Measurements from ENCODE around the gene PRM2. TPM values are rescaled to one million over a fixed set of nuclear protein-coding genes. Genes with fewer than 3 reads are reported as not detected.

Gene PRM2
- total and polyA plus RNA-seq, 2 experiments from 2014 or later, result not detected

DNA sequence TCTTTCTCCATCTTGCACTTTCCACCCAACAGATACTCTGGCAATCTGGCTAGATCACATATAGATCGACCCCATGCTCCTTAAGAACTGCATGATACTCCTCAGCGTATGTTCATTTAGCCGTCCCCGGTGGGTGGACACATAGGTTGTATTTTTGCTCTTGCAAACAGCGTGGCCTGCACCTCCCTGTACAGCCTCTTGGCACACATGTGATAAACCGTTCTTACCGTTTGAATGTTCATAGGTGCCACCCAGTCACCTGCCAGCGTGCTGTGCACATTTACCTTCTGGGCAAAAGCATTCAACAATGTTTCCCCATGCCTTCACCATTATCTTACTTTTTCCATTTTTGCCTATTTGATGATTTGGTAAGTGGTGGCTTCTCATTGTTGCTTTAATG lies 13.4 kb downstream of the PRM2 start:
- H3K27ac ChIP-seq, result no peak overlapping the region
- H3K4me2 ChIP-seq (ENCODE audit: unreplicated experiment), result no peak overlapping the region
- no peaks in the 10 kb centered on the region for H3F3A ChIP-seq (ENCODE audit: insufficient read depth)
- H3K27me3 ChIP-seq (replicated peaks; ENCODE audit: insufficient read depth), result no peaks in the 10 kb centered on the region
- H3K79me2 ChIP-seq (ENCODE audit: insufficient read depth), result no peaks in the 10 kb centered on the region
- no peak for DNase-seq
- in situ Hi-C loops (cut with MboI), result no loop called here
- WGBS, 2 experiments (ENCODE audit: low coverage in 1 of 2, low lambda C conversion rate in 2 of 2, missing lambda C conversion rate in 2 of 2), result 81 to 83% methylated on average over 8 of the region's 8 CpGs
- H3K9me2 ChIP-seq (ENCODE audit: insufficient read depth), result no peaks in the 10 kb centered on the region
- H3K36me3 ChIP-seq (ENCODE audit: low read depth), result no peaks in the 10 kb centered on the region
- H3K4me1 ChIP-seq (ENCODE audit: insufficient read depth), result peaks cover 6% of the 10 kb centered on the region; the same call in 1 of the 2 replicates
- H2AFZ ChIP-seq, result no peak overlapping the region
- no peak overlapping the region for H3K9ac ChIP-seq
- TF ChIP-seq EZH2 (IDR thresholded peaks at IDR 0.05; ENCODE audit: insufficient read depth, poor library complexity, severe bottlenecking) (no peak), EZH2phosphoT487 (IDR thresholded peaks at IDR 0.05; ENCODE audit: insufficient read depth, low read depth) (no peak)
- H3K9me3 ChIP-seq (ENCODE audit: low read depth), result no peaks in the 10 kb centered on the region
- H3K4me3 ChIP-seq, result no peak overlapping the region
- H4K20me1 ChIP-seq (ENCODE audit: insufficient read depth), result no peaks in the 10 kb centered on the region

DNA sequence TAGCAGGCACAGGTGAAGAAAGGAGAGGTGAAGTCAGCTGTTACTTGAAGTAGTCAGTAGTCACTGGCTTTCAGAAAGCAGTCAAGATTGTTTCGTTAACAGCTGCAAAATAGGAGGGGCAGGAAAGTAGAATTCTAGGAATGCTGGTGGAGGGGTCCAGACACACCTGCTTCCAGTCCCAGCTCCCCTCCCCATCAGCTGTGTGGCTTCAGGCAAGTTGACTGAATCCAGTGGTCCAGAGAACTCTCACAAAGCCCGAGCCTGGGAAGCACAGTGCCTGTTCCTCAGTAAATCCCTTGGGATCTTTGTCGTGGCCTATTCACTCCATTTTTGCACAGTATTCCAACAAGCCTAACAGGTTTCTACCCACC lies 15.7 kb downstream of the PRM2 start:
- peaks cover 10% of the 10 kb centered on the region; the same call in 1 of the 2 replicates for H3K4me1 ChIP-seq (ENCODE audit: insufficient read depth)
- H2AFZ ChIP-seq, result no peak overlapping the region
- H3K27ac ChIP-seq, result no peak overlapping the region
- 71 to 74% methylated on average over 3 of the region's 3 CpGs for WGBS, 2 experiments (ENCODE audit: low coverage in 1 of 2, low lambda C conversion rate in 2 of 2, missing lambda C conversion rate in 2 of 2)
- H3K9me3 ChIP-seq (ENCODE audit: low read depth), result no peaks in the 10 kb centered on the region
- H3K79me2 ChIP-seq (ENCODE audit: insufficient read depth), result no peaks in the 10 kb centered on the region
- H3K36me3 ChIP-seq (ENCODE audit: low read depth), result no peaks in the 10 kb centered on the region
- no peaks in the 10 kb centered on the region for H3F3A ChIP-seq (ENCODE audit: insufficient read depth)
- H3K9ac ChIP-seq, result no peak overlapping the region
- no peaks in the 10 kb centered on the region for H3K27me3 ChIP-seq (replicated peaks; ENCODE audit: insufficient read depth)
- in situ Hi-C loops (cut with MboI), result no loop called here
- DNase-seq, result no peak
- H3K4me3 ChIP-seq, result no peak overlapping the region
- H3K4me2 ChIP-seq (ENCODE audit: unreplicated experiment), result no peak overlapping the region
- H4K20me1 ChIP-seq (ENCODE audit: insufficient read depth), result no peaks in the 10 kb centered on the region
- TF ChIP-seq EZH2phosphoT487 (IDR thresholded peaks at IDR 0.05; ENCODE audit: insufficient read depth, low read depth), result no peak
- TF ChIP-seq EZH2 (IDR thresholded peaks at IDR 0.05; ENCODE audit: insufficient read depth, poor library complexity, severe bottlenecking), result no peak
- no peaks in the 10 kb centered on the region for H3K9me2 ChIP-seq (ENCODE audit: insufficient read depth)

DNA sequence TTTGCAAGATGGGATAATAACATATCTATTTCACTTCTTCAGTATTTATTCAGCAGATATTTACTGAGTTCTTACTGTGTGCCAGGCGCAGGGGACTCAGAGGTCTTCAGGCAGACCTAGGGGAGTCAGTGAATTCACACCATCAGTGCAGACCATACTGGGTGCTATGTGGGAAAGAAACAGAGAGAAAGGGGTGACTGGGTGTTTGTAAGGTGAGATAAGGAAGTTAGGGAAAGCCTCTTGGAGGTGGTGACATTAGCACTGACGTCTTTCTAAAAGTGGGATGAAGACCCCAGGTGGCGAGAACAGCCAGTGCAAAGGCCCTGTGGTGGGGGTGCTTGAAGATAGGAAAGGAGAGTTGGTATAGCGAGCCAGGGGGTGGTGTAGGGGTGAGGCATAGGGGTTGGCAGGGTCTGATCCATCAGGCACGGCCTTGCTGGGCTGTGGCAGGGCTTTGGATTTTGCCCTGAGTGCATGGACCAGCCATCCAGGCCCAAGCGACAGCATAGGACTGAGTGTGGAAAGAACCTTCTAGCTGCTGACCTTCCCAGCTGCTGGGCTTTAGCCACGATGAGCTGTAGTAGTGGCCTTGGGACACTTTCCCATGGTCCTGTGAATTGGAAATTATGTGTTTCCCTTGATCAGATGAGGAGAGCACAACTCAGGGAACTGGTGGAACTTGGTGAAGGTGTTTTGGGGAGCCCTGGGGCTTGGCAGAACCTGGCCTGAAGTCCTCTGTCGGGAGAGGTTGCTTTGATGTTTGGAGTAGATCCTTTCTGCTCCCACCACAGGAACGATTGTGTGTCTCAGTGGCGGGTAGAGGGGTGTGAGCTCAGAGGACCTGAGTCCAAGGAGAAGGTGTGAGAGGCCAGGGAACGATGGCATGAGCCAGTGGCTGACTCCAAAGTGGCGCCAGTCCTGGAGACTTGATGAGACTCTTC lies 16.4 kb downstream of the PRM2 start:
- Histone ChIP-seq H3K79me2 (ENCODE audit: insufficient read depth) (no peaks in the 10 kb centered on the region), H3K9ac (no peak overlapping the region), H3K4me1 (ENCODE audit: insufficient read depth) (peaks cover 10% of the 10 kb centered on the region; the same call in 1 of the 2 replicates), H4K20me1 (ENCODE audit: insufficient read depth) (no peaks in the 10 kb centered on the region), H3K9me3 (ENCODE audit: low read depth) (no peaks in the 10 kb centered on the region), H3K9me2 (ENCODE audit: insufficient read depth) (no peaks in the 10 kb centered on the region), H2AFZ (no peak overlapping the region), H3K4me2 (ENCODE audit: unreplicated experiment) (no peak overlapping the region), H3K36me3 (ENCODE audit: low read depth) (no peaks in the 10 kb centered on the region), H3F3A (ENCODE audit: insufficient read depth) (no peaks in the 10 kb centered on the region), H3K4me3 (no peak overlapping the region), H3K27me3 (replicated peaks; ENCODE audit: insufficient read depth) (no peaks in the 10 kb centered on the region), H3K27ac (no peak overlapping the region)
- in situ Hi-C loops (cut with MboI), result loop anchor here (10.0 kb wide), 1 partner anchor 295 kb away; no protein-coding TSS in a partner anchor
- TF ChIP-seq EZH2phosphoT487 (IDR thresholded peaks at IDR 0.05; ENCODE audit: insufficient read depth, low read depth) (no peak), EZH2 (IDR thresholded peaks at IDR 0.05; ENCODE audit: insufficient read depth, poor library complexity, severe bottlenecking) (no peak)
- DNase-seq, result no peak
- WGBS, 2 experiments (ENCODE audit: low coverage in 1 of 2, low lambda C conversion rate in 2 of 2, missing lambda C conversion rate in 2 of 2), result 85 to 88% methylated on average over 12 of the region's 12 CpGs

DNA sequence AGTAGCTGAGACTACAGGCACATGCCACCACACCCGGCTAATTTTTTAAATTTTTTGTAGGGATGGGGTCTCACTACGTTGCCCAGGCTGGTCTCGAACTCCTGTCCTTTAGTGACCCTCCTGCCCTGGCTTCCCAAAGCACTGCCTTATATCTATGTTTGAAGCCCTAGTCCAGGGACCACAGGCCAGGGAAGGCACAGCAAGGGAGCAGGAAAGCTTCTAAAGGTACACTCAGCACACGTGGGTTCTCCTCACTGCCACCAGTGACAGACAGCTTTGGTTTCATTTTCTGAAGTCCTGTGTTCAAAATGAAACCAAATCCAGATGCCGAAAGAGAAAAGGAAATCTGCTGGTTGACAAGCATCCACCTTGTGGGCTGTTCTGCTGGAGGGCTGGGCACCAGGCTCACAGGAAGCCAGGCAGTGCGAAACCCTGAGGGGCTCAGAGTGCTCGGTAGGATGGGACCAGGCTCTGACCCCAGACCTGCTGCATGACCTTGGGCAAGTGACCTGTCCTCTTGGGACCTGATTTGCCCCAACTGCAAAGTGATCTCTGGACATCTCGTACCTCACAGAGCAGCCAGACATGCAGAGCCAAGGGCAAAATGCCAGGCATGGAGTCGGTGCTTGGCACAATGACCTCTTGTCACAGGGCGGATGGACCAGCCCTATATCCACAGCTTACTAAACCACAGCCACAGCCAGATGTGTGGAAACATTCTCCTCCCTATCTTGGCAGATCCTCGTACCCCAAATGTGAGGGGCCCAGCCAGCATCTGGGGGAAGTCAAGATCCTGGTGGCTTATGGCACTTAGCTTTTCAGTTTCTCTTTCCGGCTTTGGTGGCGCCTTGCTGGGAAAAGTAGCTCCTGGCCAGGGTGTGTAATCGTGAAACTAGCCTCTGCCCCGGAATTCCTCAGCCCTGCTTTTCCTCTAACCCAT lies 17.5 kb downstream of the PRM2 start:
- Histone ChIP-seq H3F3A (ENCODE audit: insufficient read depth) (peaks cover 4% of the 10 kb centered on the region), H3K9me2 (ENCODE audit: insufficient read depth) (no peaks in the 10 kb centered on the region), H2AFZ (peak overlapping the region; percentile 49), H3K4me3 (0 out of 2 replicates have a peak overlapping the region, but pooled peaks have one; percentile 33), H4K20me1 (ENCODE audit: insufficient read depth) (no peaks in the 10 kb centered on the region), H3K79me2 (ENCODE audit: insufficient read depth) (no peaks in the 10 kb centered on the region), H3K9ac (no peak overlapping the region), H3K4me1 (ENCODE audit: insufficient read depth) (peaks cover 10% of the 10 kb centered on the region; the same call in 1 of the 2 replicates), H3K27me3 (replicated peaks; ENCODE audit: insufficient read depth) (no peaks in the 10 kb centered on the region), H3K36me3 (ENCODE audit: low read depth) (no peaks in the 10 kb centered on the region), H3K9me3 (ENCODE audit: low read depth) (no peaks in the 10 kb centered on the region), H3K27ac (no peak overlapping the region), H3K4me2 (ENCODE audit: unreplicated experiment) (peak overlapping the region; percentile 58)
- 25 to 28% methylated on average over 15 of the region's 15 CpGs for WGBS, 2 experiments (ENCODE audit: low coverage in 1 of 2, low lambda C conversion rate in 2 of 2, missing lambda C conversion rate in 2 of 2)
- peak; percentile 48 for DNase-seq
- no peak for TF ChIP-seq EZH2phosphoT487 (IDR thresholded peaks at IDR 0.05; ENCODE audit: insufficient read depth, low read depth)
- no peak for TF ChIP-seq EZH2 (IDR thresholded peaks at IDR 0.05; ENCODE audit: insufficient read depth, poor library complexity, severe bottlenecking)
- in situ Hi-C loops (cut with MboI), result loop anchor here (10.0 kb wide), 1 partner anchor 294 kb away; no protein-coding TSS in a partner anchor

Data from GM23248 (cell line).